ENCODE results near the gene NPAS3. TPM values are rescaled to one million over a fixed set of nuclear protein-coding genes. Genes with fewer than 3 reads are reported as not detected.

The NPAS3 gene
- total RNA-seq, 4 donors from 2014 or later = 1.5 to 12.3 (median 3.4) TPM

- H3K4me3 ChIP-seq = peak overlapping the region in 1 of 4 donors; percentile 32
- no peaks in the 10 kb centered on the region for H3K9me3 ChIP-seq
- 7 to 8% methylated on average over 16 of the region's 16 CpGs for WGBS, 2 donors
- peak; percentile 73 to 89 for DNase-seq (ENCODE audit: low spot score in 2 of 2)
- H3K36me3 ChIP-seq = no peaks in the 10 kb centered on the region
- H3K27me3 ChIP-seq = no peaks in the 10 kb centered on the region
- H3K27ac ChIP-seq = peak overlapping the region in 1 of 4 donors; percentile 9
- TF ChIP-seq POLR2A (IDR thresholded peaks at IDR 0.05) (no peak), EP300 (IDR thresholded peaks at IDR 0.05) (peak in 1 of 2 donors; percentile 47)
- TF ChIP-seq, protein P1, sequence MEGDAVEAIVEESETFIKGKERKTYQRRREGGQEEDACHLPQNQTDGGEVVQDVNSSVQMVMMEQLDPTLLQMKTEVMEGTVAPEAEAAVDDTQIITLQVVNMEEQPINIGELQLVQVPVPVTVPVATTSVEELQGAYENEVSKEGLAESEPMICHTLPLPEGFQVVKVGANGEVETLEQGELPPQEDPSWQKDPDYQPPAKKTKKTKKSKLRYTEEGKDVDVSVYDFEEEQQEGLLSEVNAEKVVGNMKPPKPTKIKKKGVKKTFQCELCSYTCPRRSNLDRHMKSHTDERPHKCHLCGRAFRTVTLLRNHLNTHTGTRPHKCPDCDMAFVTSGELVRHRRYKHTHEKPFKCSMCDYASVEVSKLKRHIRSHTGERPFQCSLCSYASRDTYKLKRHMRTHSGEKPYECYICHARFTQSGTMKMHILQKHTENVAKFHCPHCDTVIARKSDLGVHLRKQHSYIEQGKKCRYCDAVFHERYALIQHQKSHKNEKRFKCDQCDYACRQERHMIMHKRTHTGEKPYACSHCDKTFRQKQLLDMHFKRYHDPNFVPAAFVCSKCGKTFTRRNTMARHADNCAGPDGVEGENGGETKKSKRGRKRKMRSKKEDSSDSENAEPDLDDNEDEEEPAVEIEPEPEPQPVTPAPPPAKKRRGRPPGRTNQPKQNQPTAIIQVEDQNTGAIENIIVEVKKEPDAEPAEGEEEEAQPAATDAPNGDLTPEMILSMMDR (IDR thresholded peaks at IDR 0.05) = peak; percentile 82 to 93 (median 90)
- H3K4me1 ChIP-seq = peaks cover 0 to 22% (median 0%) of the 10 kb centered on the region in 4 donors
These were observed 854.2 kb downstream of the NPAS3 start for GRCh38 chr14:33792720-33793368.

GRCh38 chr14:33793398-33794110 is 854.9 kb downstream of the NPAS3 start:
- no peak for DNase-seq (ENCODE audit: low spot score in 2 of 2)
- TF ChIP-seq POLR2A (IDR thresholded peaks at IDR 0.05) = no peak
- TF ChIP-seq, protein P1 (IDR thresholded peaks at IDR 0.05) = no peak
- TF ChIP-seq EP300 (IDR thresholded peaks at IDR 0.05) = no peak
- peaks cover 0 to 22% (median 0%) of the 10 kb centered on the region in 4 donors for H3K4me1 ChIP-seq
- H3K9me3 ChIP-seq = no peaks in the 10 kb centered on the region
- no peak overlapping the region for H3K4me3 ChIP-seq
- H3K27ac ChIP-seq = no peak overlapping the region
- 48 to 56% methylated on average over 11 of the region's 11 CpGs for WGBS, 2 donors
- H3K36me3 ChIP-seq = no peaks in the 10 kb centered on the region
- no peaks in the 10 kb centered on the region for H3K27me3 ChIP-seq

- Histone ChIP-seq H3K36me3 (no peaks in the 10 kb centered on the region), H3K9me3 (no peaks in the 10 kb centered on the region), H3K27me3 (peaks cover 0 to 12% of the 10 kb centered on the region in 2 donors), H3K4me3 (no peak overlapping the region), H3K27ac (no peak overlapping the region), H3K4me1 (peaks cover 0 to 22% (median 0%) of the 10 kb centered on the region in 4 donors)
- no peak for TF ChIP-seq EP300 (IDR thresholded peaks at IDR 0.05)
- no peak for TF ChIP-seq POLR2A (IDR thresholded peaks at IDR 0.05)
- TF ChIP-seq, protein P1 (IDR thresholded peaks at IDR 0.05) = no peak
- DNase-seq (ENCODE audit: low spot score in 2 of 2) = no peak
- 39 to 63% methylated on average over 1 of the region's 1 CpG for WGBS, 2 donors
These were observed 856.2 kb downstream of the NPAS3 start for GRCh38 chr14:33794791-33795305.

GRCh38 chr14:33796356-33796755 is 857.7 kb downstream of the NPAS3 start:
- no peak overlapping the region for H3K27ac ChIP-seq
- peaks cover 0 to 3% (median 0%) of the 10 kb centered on the region in 3 donors for H3K36me3 ChIP-seq
- WGBS, 2 donors = 81 to 86% methylated on average over 3 of the region's 3 CpGs
- peaks cover 0 to 24% of the 10 kb centered on the region in 2 donors for H3K27me3 ChIP-seq
- no peak for TF ChIP-seq EP300 (IDR thresholded peaks at IDR 0.05)
- TF ChIP-seq POLR2A (IDR thresholded peaks at IDR 0.05) = no peak
- TF ChIP-seq, protein P1 (IDR thresholded peaks at IDR 0.05) = no peak
- DNase-seq (ENCODE audit: low spot score in 2 of 2) = no peak
- H3K4me1 ChIP-seq = peaks cover 0 to 22% (median 0%) of the 10 kb centered on the region in 4 donors
- H3K9me3 ChIP-seq = no peaks in the 10 kb centered on the region
- H3K4me3 ChIP-seq = no peak overlapping the region

All from tibial nerve (tissue), 4 donors.